MM.1S (cell line): ENCODE results near the gene AHNAK.

Experiments
- DNase-seq: peaks from one replicate; pipeline ENCODE4 v3.0.0-alpha.2; 2015
- H2AFZ ChIP-seq: fragments of 300-600 bp; sonication (generic); 2 replicates; pipeline ENCODE4 v1.6.0; 2016; ENCODE audit warnings: antibody characterized with exemption, low read length
- H3F3A ChIP-seq: fragments of 300-600 bp; sonication (generic); 2 replicates; pipeline ENCODE4 v1.6.1; 2016; ENCODE audit warnings: mild to moderate bottlenecking, antibody characterized with exemption, low read length, moderate library complexity, mixed read lengths; ENCODE audit not compliant: insufficient read depth
- H3K27ac ChIP-seq: fragments of 300-600 bp; sonication (generic); 2 replicates; pipeline ENCODE4 v1.5.1; 2016; ENCODE audit warnings: mild to moderate bottlenecking, low read length
- H3K27me3 ChIP-seq: fragments of 300-600 bp; sonication (generic); replicated peaks from 2 replicates; pipeline ENCODE4 v1.6.0; 2016; ENCODE audit warnings: low read length; ENCODE audit not compliant: insufficient read depth
- H3K36me3 ChIP-seq: fragments of 300-600 bp; sonication (generic); replicated peaks from 2 replicates; pipeline ENCODE4 v1.6.1; 2016; ENCODE audit warnings: mild to moderate bottlenecking, low read length, mixed read lengths; ENCODE audit not compliant: insufficient read depth
- H3K4me1 ChIP-seq: fragments of 300-600 bp; sonication (generic); 2 replicates; pipeline ENCODE4 v1.6.1; 2016; ENCODE audit warnings: low read length, mixed read lengths
- H3K4me2 ChIP-seq: fragments of 300-600 bp; sonication (generic); 2 replicates; pipeline ENCODE4 v1.6.0; 2016; ENCODE audit warnings: low read depth, low read length
- H3K4me3 ChIP-seq: fragments of 300-600 bp; sonication (generic); 2 replicates; pipeline ENCODE4 v1.5.1; 2016; ENCODE audit warnings: low read length, mixed read lengths
- H3K79me2 ChIP-seq: fragments of 300-600 bp; sonication (generic); 2 replicates; pipeline ENCODE4 v1.6.1; 2016; ENCODE audit warnings: mixed run types, low read length, mixed read lengths
- H3K9ac ChIP-seq: fragments of 300-600 bp; sonication (generic); 2 replicates; pipeline ENCODE4 v1.6.1; 2016; ENCODE audit warnings: low read length, mixed read lengths
- H3K9me2 ChIP-seq: fragments of 300-600 bp; sonication (generic); replicated peaks from 2 replicates; pipeline ENCODE4 v1.6.1; 2016; ENCODE audit warnings: mild to moderate bottlenecking, low read length, mixed read lengths; ENCODE audit not compliant: insufficient read depth
- H3K9me3 ChIP-seq: fragments of 300-600 bp; sonication (generic); replicated peaks from 2 replicates; pipeline ENCODE4 v1.6.1; 2016; ENCODE audit warnings: mild to moderate bottlenecking, low read length, mixed read lengths; ENCODE audit not compliant: insufficient read depth
- H4K20me1 ChIP-seq: fragments of 300-600 bp; sonication (generic); 2 replicates; pipeline ENCODE4 v1.6.1; 2016; ENCODE audit warnings: mild to moderate bottlenecking, low read length, moderate library complexity, mixed read lengths; ENCODE audit not compliant: insufficient read depth
- CTCF ChIP-seq: fragments of 300-600 bp; sonication (generic); IDR thresholded peaks from 2 replicates; pipeline ENCODE4 v1.5.1; 2016; ENCODE audit warnings: antibody characterized with exemption, low read length, mixed read lengths
- EZH2 ChIP-seq: fragments of 300-600 bp; sonication (generic); optimal IDR thresholded peaks from 2 replicates; pipeline ENCODE3; 2017; ENCODE audit warnings: low read depth, mild to moderate bottlenecking, antibody characterized with exemption, low read length, mixed read lengths
- EZH2phosphoT487 ChIP-seq: fragments of 300-600 bp; sonication (generic); IDR thresholded peaks from 2 replicates; pipeline ENCODE4 v1.6.1; 2018; ENCODE audit warnings: antibody characterized with exemption, low read length

The AHNAK gene

GRCh38 chr11:62556108-62556874 lies 9.7 kb upstream of the AHNAK start:
- Histone ChIP-seq H3K9me3 (no peaks in the 10 kb centered on the region), H3K79me2 (peaks cover 19% of the 10 kb centered on the region), H3K27ac (peak overlapping the region; percentile 99), H3K27me3 (no peaks in the 10 kb centered on the region), H3K36me3 (no peaks in the 10 kb centered on the region), H3K4me3 (peak overlapping the region; percentile 29; the same call in 1 of the 2 replicates), H3K9me2 (no peaks in the 10 kb centered on the region), H3K4me1 (peaks cover 81% of the 10 kb centered on the region), H3K4me2 (peak overlapping the region; percentile 82), H3F3A (peaks cover 70% of the 10 kb centered on the region), H4K20me1 (no peaks in the 10 kb centered on the region), H3K9ac (peak overlapping the region; percentile 91), H2AFZ (peak overlapping the region; percentile 13; the same call in 1 of the 2 replicates)
- peak; percentile 85 for DNase-seq
- TF ChIP-seq EZH2 (no peak), CTCF (no peak), EZH2phosphoT487 (no peak)

GRCh38 chr11:62555464-62556107 lies 9.0 kb upstream of the AHNAK start:
- DNase-seq: peak; percentile 72
- H3K27ac ChIP-seq: peak overlapping the region; percentile 99
- peaks cover 65% of the 10 kb centered on the region for H3F3A ChIP-seq
- H3K9me2 ChIP-seq: no peaks in the 10 kb centered on the region
- peaks cover 14% of the 10 kb centered on the region for H3K79me2 ChIP-seq
- H3K4me3 ChIP-seq: peak overlapping the region; percentile 23; the same call in 1 of the 2 replicates
- TF ChIP-seq EZH2: no peak
- no peak for TF ChIP-seq CTCF
- TF ChIP-seq EZH2phosphoT487: no peak
- H2AFZ ChIP-seq: no peak overlapping the region
- peaks cover 82% of the 10 kb centered on the region for H3K4me1 ChIP-seq
- H3K9me3 ChIP-seq: no peaks in the 10 kb centered on the region
- H3K36me3 ChIP-seq: no peaks in the 10 kb centered on the region
- no peaks in the 10 kb centered on the region for H3K27me3 ChIP-seq
- peak overlapping the region; percentile 91 for H3K9ac ChIP-seq
- H4K20me1 ChIP-seq: no peaks in the 10 kb centered on the region
- H3K4me2 ChIP-seq: peak overlapping the region; percentile 82

DNA sequence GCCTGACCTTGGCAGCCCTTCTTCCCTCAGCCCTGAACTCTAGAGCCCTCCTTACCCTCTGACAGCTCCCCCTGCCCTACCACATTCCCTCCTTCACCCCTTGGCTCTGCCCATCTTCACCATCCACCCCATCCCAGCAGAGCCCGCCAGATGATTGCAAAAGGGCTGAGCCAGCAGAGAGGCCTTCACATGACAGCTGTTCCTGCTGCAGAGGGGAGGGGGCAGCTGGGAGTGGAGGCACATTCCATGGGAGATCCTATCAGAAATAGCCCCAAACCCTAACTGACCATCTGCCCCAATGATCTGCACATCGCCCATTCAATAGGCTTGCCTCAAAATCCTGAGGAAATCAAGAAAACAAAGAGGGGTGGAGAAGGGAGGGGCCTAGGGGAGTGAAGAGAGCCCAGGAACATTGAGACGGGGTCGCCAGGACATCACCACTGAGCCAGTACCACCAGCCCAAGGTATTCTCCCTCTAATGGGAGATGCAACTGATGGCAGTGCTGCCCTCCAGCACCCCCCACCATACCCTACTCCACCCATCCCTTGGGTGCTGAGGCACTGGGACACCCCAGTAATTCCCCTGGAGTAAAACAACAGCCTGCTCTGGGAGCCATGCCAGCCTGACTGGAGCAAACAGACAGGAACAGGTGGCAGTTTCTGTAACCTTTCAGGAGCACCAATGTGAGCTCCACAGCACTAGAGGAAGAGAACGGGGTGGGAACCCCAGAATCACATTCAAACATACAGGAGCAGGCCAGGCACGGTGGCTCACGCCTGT lies 8.0 kb upstream of the AHNAK start:
- Histone ChIP-seq H3K9me3 (no peaks in the 10 kb centered on the region), H4K20me1 (no peaks in the 10 kb centered on the region), H3K79me2 (peaks cover 9% of the 10 kb centered on the region), H3K9me2 (no peaks in the 10 kb centered on the region), H3K4me1 (peaks cover 73% of the 10 kb centered on the region), H3K4me2 (no peak overlapping the region; the same call in 1 of the 2 replicates), H3F3A (peaks cover 61% of the 10 kb centered on the region), H3K36me3 (no peaks in the 10 kb centered on the region), H3K27ac (peak overlapping the region; percentile 99; the same call in 1 of the 2 replicates), H2AFZ (no peak overlapping the region), H3K4me3 (no peak overlapping the region), H3K9ac (peak overlapping the region; percentile 52; the same call in 1 of the 2 replicates), H3K27me3 (no peaks in the 10 kb centered on the region)
- DNase-seq: no peak
- TF ChIP-seq EZH2 (no peak), CTCF (no peak), EZH2phosphoT487 (no peak)
